HepG2 (cell line): ENCODE data around the gene IKZF5. TPM values are rescaled to one million over a fixed set of nuclear protein-coding genes. Genes with fewer than 3 reads are reported as not detected.

Experiments
- ATAC-seq: fragments of 200-7000 bp; cut with Tn5 transposase; 3 replicates; pipeline ENCODE4 v1.9.1; 2020; ENCODE audit warnings: mild to moderate bottlenecking, moderate library complexity
- BruUV-seq: library from RNA; stranded (reverse); fragments of 400-500 nt; replicated peaks from 2 replicates; lab custom pipeline; 2021; lab: Mats Ljungman, UMichigan
- CTCF ChIA-PET: fragments of 300-600 bp; formaldehyde crosslinking; extraction: SDS; loops from one replicate; lab custom pipeline; 2021; ENCODE audit warnings: low total read pairs, inconsistent platforms, low intra/inter-chr PET ratio; lab: Yijun Ruan, JAX
- POLR2A ChIA-PET: fragments of 350-600 bp; sonication (Branson Sonifier 250); formaldehyde crosslinking; loops from one replicate; lab custom pipeline; 2020; ENCODE audit warnings: antibody characterized with exemption, inconsistent platforms; lab: Yijun Ruan, JAX
- DNase-seq: peaks from one replicate; pipeline ENCODE4 v3.0.0-alpha.2; 2015; ENCODE audit warnings: low spot score
- FAIRE-seq: peaks from 3 replicates; lab custom pipeline; 2011; peaks lifted over from hg19 to GRCh38; lab: Jason Lieb, UNC
- H2AFZ ChIP-seq: one replicate; pipeline ENCODE4 v1.6.1; 2011; ENCODE audit warnings: low read length, inconsistent platforms
- H3K27ac ChIP-seq: fragments of 300-600 bp; 3 replicates; pipeline ENCODE4 v1.8.0; 2011; ENCODE audit warnings: mixed run types, mild to moderate bottlenecking, mixed read lengths, low read length, inconsistent platforms; ENCODE audit not compliant: insufficient read depth; ENCODE audit errors: extremely low read length
- H3K27me3 ChIP-seq, 2 experiments: fragments of 200-600 bp in 1 of 2; 2 replicates in 1 of 2; 3 replicates in 1 of 2; pipeline versions ENCODE4 v1.6.0 to v1.8.0; 2011; ENCODE audit warnings: low read length in 2 of 2, mild to moderate bottlenecking in 2 of 2, moderate library complexity in 2 of 2, inconsistent platforms in 1 of 2; ENCODE audit not compliant: insufficient read depth in 2 of 2, control insufficient read depth in 1 of 2
- H3K36me3 ChIP-seq, 2 experiments: fragments of 200-600 bp in 1 of 2; replicated peaks in 1 of 2; 2 replicates in 1 of 2; 3 replicates in 1 of 2; pipeline versions ENCODE4 v1.5.1 to v1.8.0; 2011; ENCODE audit warnings: low read length in 2 of 2, inconsistent platforms in 1 of 2; ENCODE audit not compliant: insufficient read depth in 2 of 2, control insufficient read depth in 1 of 2
- H3K4me1 ChIP-seq: 2 replicates; pipeline ENCODE4 v1.5.1; 2012; ENCODE audit warnings: low read length, inconsistent platforms; ENCODE audit not compliant: insufficient read depth
- H3K4me2 ChIP-seq: 2 replicates; pipeline ENCODE4 v1.6.0; 2011; ENCODE audit warnings: low read depth, low read length, inconsistent platforms
- H3K4me3 ChIP-seq, 3 experiments: fragments of 200-600 bp in 1 of 3; sonication (generic), shearing (Covaris generic) in 1 of 3; replicated peaks in 1 of 3; 2 replicates each; pipeline ENCODE4 v1.5.1; 2011 to 2016; ENCODE audit warnings: low read length in 3 of 3, inconsistent platforms in 2 of 3, low read depth in 2 of 3, mild to moderate bottlenecking in 2 of 3, control low read depth in 1 of 3, mixed read lengths in 1 of 3; ENCODE audit not compliant: insufficient read depth in 1 of 3
- H3K79me2 ChIP-seq: one replicate; pipeline ENCODE4 v1.6.1; 2011; ENCODE audit warnings: low read length, inconsistent platforms; ENCODE audit not compliant: insufficient read depth
- H3K9ac ChIP-seq: 2 replicates; pipeline ENCODE4 v1.6.0; 2011; ENCODE audit warnings: mild to moderate bottlenecking, low read depth, low read length, inconsistent platforms; ENCODE audit not compliant: insufficient read depth
- H3K9me3 ChIP-seq: 2 replicates; pipeline ENCODE4 v1.5.1; 2012; ENCODE audit warnings: mild to moderate bottlenecking, low read length
- H4K20me1 ChIP-seq: 2 replicates; pipeline ENCODE4 v1.6.0; 2011; ENCODE audit warnings: inconsistent platforms, mild to moderate bottlenecking, low read length, moderate library complexity; ENCODE audit not compliant: insufficient read depth
- ADNP ChIP-seq: sonication (generic); formaldehyde crosslinking; IDR thresholded peaks from 2 replicates; pipeline ENCODE4 v1.4.0; 2020; ENCODE audit warnings: missing genetic modification reagents
- CBX2 ChIP-seq, 2 experiments: fragments of 200-600 bp in 1 of 2; sonication (generic); formaldehyde crosslinking in 1 of 2; IDR thresholded peaks; 2 replicates each; pipeline versions ENCODE4 v1.7.0 to v1.8.1; 2018 to 2022; ENCODE audit warnings: low read depth in 2 of 2, low read length in 1 of 2, mild to moderate bottlenecking in 1 of 2, missing genetic modification reagents in 1 of 2
- FOXC1 ChIP-seq: sonication (generic); formaldehyde crosslinking; IDR thresholded peaks from 2 replicates; pipeline ENCODE4 v1.8.0; 2022; ENCODE audit warnings: mild to moderate bottlenecking, missing genetic modification reagents, borderline replicate concordance
- FOXO1 ChIP-seq: sonication (generic); formaldehyde crosslinking; IDR thresholded peaks from 2 replicates; pipeline ENCODE4 v1.4.0; 2020; ENCODE audit warnings: missing genetic modification reagents
- GMEB2 ChIP-seq: IDR thresholded peaks from 2 replicates; pipeline ENCODE4 v1.6.1; 2016; ENCODE audit warnings: missing biosample characterization, missing genetic modification reagents, low read depth
- HMG20B ChIP-seq: conservative IDR thresholded peaks from 2 replicates; pipeline ENCODE4 v1.6.1; 2016; ENCODE audit warnings: missing genetic modification reagents, missing compliant biosample characterization
- HOXA5 ChIP-seq: sonication (generic); formaldehyde crosslinking; IDR thresholded peaks from 2 replicates; pipeline ENCODE4 v1.4.0; 2020; ENCODE audit warnings: missing genetic modification reagents
- KLF6 ChIP-seq: IDR thresholded peaks from 2 replicates; pipeline ENCODE4 v1.8.0; 2016; ENCODE audit warnings: missing biosample characterization, missing genetic modification reagents
- MYC ChIP-seq: sonication (generic); formaldehyde crosslinking; IDR thresholded peaks from 2 replicates; pipeline ENCODE4 v1.9.0; 2021; ENCODE audit warnings: missing genetic modification reagents, borderline replicate concordance
- POLR2AphosphoS2 ChIP-seq: IDR thresholded peaks from 2 replicates; pipeline ENCODE4 v1.6.1; 2011; ENCODE audit warnings: low read depth, low read length, improper control_type of control experiment
- RBAK ChIP-seq: sonication (generic); formaldehyde crosslinking; IDR thresholded peaks from 2 replicates; pipeline ENCODE4 v1.5.1; 2020; ENCODE audit warnings: mild to moderate bottlenecking, missing genetic modification reagents
- RBM22 ChIP-seq: fragments of 200-400 bp; formaldehyde crosslinking; optimal IDR thresholded peaks from 2 replicates; pipeline ENCODE3; 2017; ENCODE audit warnings: mild to moderate bottlenecking, low read length, moderate library complexity
- RFX1 ChIP-seq: fragments of 450-650 bp; IDR thresholded peaks from 2 replicates; pipeline ENCODE4 v1.6.1; 2017
- SMYD3 ChIP-seq: sonication (generic); formaldehyde crosslinking; IDR thresholded peaks from 2 replicates; pipeline ENCODE4 v1.8.1; 2023; ENCODE audit warnings: mild to moderate bottlenecking, missing genetic modification reagents
- STAT6 ChIP-seq: sonication (generic); formaldehyde crosslinking; IDR thresholded peaks from 2 replicates; pipeline ENCODE4 v1.4.0; 2020; ENCODE audit warnings: missing genetic modification reagents, mild to moderate bottlenecking, borderline replicate concordance
- TAF15 ChIP-seq: fragments of 200-400 bp; formaldehyde crosslinking; IDR thresholded peaks from one replicate; pipeline ENCODE4 v1.6.1; 2018; ENCODE audit warnings: mild to moderate bottlenecking, low read depth, low read length; ENCODE audit not compliant: poor library complexity, severe bottlenecking
- ZNF564 ChIP-seq: sonication (generic); formaldehyde crosslinking; IDR thresholded peaks from 2 replicates; pipeline ENCODE4 v1.8.1; 2023; ENCODE audit warnings: mild to moderate bottlenecking, missing genetic modification reagents
- ZNF569 ChIP-seq: sonication (generic); formaldehyde crosslinking; IDR thresholded peaks from 2 replicates; pipeline ENCODE4 v1.5.0; 2020; ENCODE audit warnings: mild to moderate bottlenecking, missing genetic modification reagents, moderate library complexity, borderline replicate concordance
- ZNF713 ChIP-seq: sonication (generic); formaldehyde crosslinking; IDR thresholded peaks from 2 replicates; pipeline ENCODE4 v1.4.0; 2020; ENCODE audit warnings: mild to moderate bottlenecking, missing genetic modification reagents
- ZSCAN21 ChIP-seq: sonication (generic); formaldehyde crosslinking; IDR thresholded peaks from 2 replicates; pipeline ENCODE4 v1.8.0; 2022; ENCODE audit warnings: mild to moderate bottlenecking, missing genetic modification reagents, moderate library complexity, borderline replicate concordance
- ZSCAN5A ChIP-seq: sonication (generic); formaldehyde crosslinking; IDR thresholded peaks from 2 replicates; pipeline ENCODE4 v1.8.0; 2022; ENCODE audit warnings: mild to moderate bottlenecking, missing genetic modification reagents, borderline replicate concordance
- WGBS: methylation state at CpG from one replicate; pipeline ENCODE4 v1.1.6; 2017; ENCODE audit warnings: low lambda C conversion rate; 5-methylcytosine and 5-hydroxymethylcytosine counted together
- in situ Hi-C: cut with HindIII; loops from 2 replicates; pipeline ENCODE4 v1.10.0; 2017; ENCODE audit warnings: low pct_unique_long_range_greater_than_20kb; ENCODE audit not compliant: extremely low pct_ligation_motif_present
- intact Hi-C: fragments of 100-400 bp; cut with micrococcal nuclease; formaldehyde crosslinking; loops from one replicate; pipeline ENCODE4 v1.10.0; 2022; ENCODE audit not compliant: unreplicated experiment
- polyA plus RNA-seq, 8 experiments: library from polyadenylated mRNA; depleted of rRNA in 3 of 8; stranded (reverse) in 7 of 8; unstranded in 1 of 8; fragments of >200 nt; fragmentation: Illumina TruSeq in 4 of 8; extraction: Trizol in 4 of 8; gene quantifications; 2 replicates each; pipeline versions ENCODE4 v1.2.1 to v1.2.3, GENCODE V29; 2011 to 2016; ENCODE audit warnings: low read depth in 4 of 8, missing spikeins in 1 of 8, mixed read lengths in 1 of 8; ENCODE audit not compliant: insufficient read depth in 1 of 8
- total RNA-seq, 5 experiments: library from RNA; depleted of rRNA; stranded (reverse); fragments of >200 nt; fragmentation: Illumina TruSeq; extraction: Trizol; gene quantifications; 2 replicates each; pipeline ENCODE4 v1.2.3, GENCODE V29; 2016; ENCODE audit warnings: low read depth in 1 of 5

Gene IKZF5
- total and polyA plus RNA-seq, 2 of the 13 experiments (the other 11 are each of a cell fraction or from before 2014, with no cell fraction given): 3.7 to 12.0 TPM

GRCh38 chr10:122993797-122994336 is 14.7 kb downstream of the IKZF5 start:
- Histone ChIP-seq H4K20me1 (peaks cover 5% of the 10 kb centered on the region; the same call in 1 of the 2 replicates), H3K9me3 (no peaks in the 10 kb centered on the region), H3K4me2 (no peak overlapping the region), H2AFZ (no peak overlapping the region), H3K9ac (no peak overlapping the region), H3K36me3 (peaks cover 19 to 45% of the 10 kb centered on the region in 2 experiments), H3K27me3 (no peaks in the 10 kb centered on the region), H3K27ac (no peak overlapping the region), H3K79me2 (peaks cover 8% of the 10 kb centered on the region), H3K4me1 (no peaks in the 10 kb centered on the region), H3K4me3 (no peak overlapping the region)
- no TSS peak for BruUV-seq
- no peak for FAIRE-seq
- ChIA-PET POLR2A (no interaction called here), CTCF (no interaction called here)
- 94% methylated on average over 6 of the region's 6 CpGs for WGBS
- intact Hi-C loops: no loop called here
- ATAC-seq: no peak
- DNase-seq: no peak
- in situ Hi-C loops: no loop called here
- no peak for TF ChIP-seq HOXA5
- no peak for TF ChIP-seq CBX2 (IDR thresholded peaks at IDR 0.05; ENCODE audit: low read depth, low read length)
- no peak for TF ChIP-seq CBX2 (CRISPR knock-in tag; IDR thresholded peaks at IDR 0.05; ENCODE audit: low read depth)
- no peak for TF ChIP-seq ZNF713 (CRISPR knock-in tag)
- TF ChIP-seq ZNF569 (CRISPR knock-in tag): no peak
- TF ChIP-seq RBM22: peak; percentile 39
- TF ChIP-seq HMG20B (CRISPR knock-in tag): no peak
- no peak for TF ChIP-seq ZSCAN21 (CRISPR knock-in tag)
- no peak for TF ChIP-seq RBAK (CRISPR knock-in tag)
- TF ChIP-seq FOXO1 (CRISPR knock-in tag): no peak
- TF ChIP-seq ZSCAN5A (CRISPR knock-in tag): no peak
- no peak for TF ChIP-seq TAF15
- TF ChIP-seq FOXC1 (CRISPR knock-in tag): no peak
- TF ChIP-seq GMEB2: no peak
- TF ChIP-seq STAT6 (CRISPR knock-in tag): no peak
- 0 out of 2 replicates have a peak, but pooled peaks have one; percentile 30 for TF ChIP-seq POLR2AphosphoS2
- TF ChIP-seq SMYD3 (CRISPR knock-in tag): no peak
- no peak for TF ChIP-seq MYC (CRISPR knock-in tag)
- no peak for TF ChIP-seq RFX1
- TF ChIP-seq ADNP: no peak
- no peak for TF ChIP-seq ZNF564 (CRISPR knock-in tag)
- TF ChIP-seq KLF6 (CRISPR knock-in tag): no peak
